Measurements from ENCODE around the gene CLTC. TPM values are rescaled to one million over a fixed set of nuclear protein-coding genes. Genes with fewer than 3 reads are reported as not detected.

CLTC gene
- total RNA-seq, 1 experiment from 2014 or later, result 283 TPM

- TF ChIP-seq ZSCAN18 (CRISPR knock-in tag; IDR thresholded peaks at IDR 0.05), result no peak
Measured at GRCh38 chr17:59643159-59644140, 23.8 kb downstream of the CLTC start (continued).

GRCh38 chr17:59647288-59647687 lies 27.6 kb downstream of the CLTC start:
- Mint-ChIP-seq H3K36me3 (peaks cover 66% of the 10 kb centered on the region), H3K9me3 (peaks cover 4% of the 10 kb centered on the region), H3K27ac (no peak overlapping the region), H3K4me1 (peaks cover 1% of the 10 kb centered on the region; the same call in 1 of the 2 replicates), H3K27me3 (ENCODE audit: low read depth) (no peaks in the 10 kb centered on the region), H3K4me3 (no peak overlapping the region)
- DNase-seq (ENCODE audit: low spot score) (no peak), ATAC-seq (no peak)
- CTCF ChIA-PET, result no interaction called here
- TF ChIP-seq GABPB1 (CRISPR knock-in tag; IDR thresholded peaks at IDR 0.05), result no peak
- no peak for TF ChIP-seq ZNF121 (CRISPR knock-in tag; IDR thresholded peaks at IDR 0.05)
- no peak for TF ChIP-seq SOX15 (CRISPR knock-in tag; IDR thresholded peaks at IDR 0.05)
- no peak for TF ChIP-seq EMX1 (CRISPR knock-in tag; IDR thresholded peaks at IDR 0.05)
- TF ChIP-seq NR1H2 (CRISPR knock-in tag; IDR thresholded peaks at IDR 0.05), result no peak
- TF ChIP-seq ZBTB21 (CRISPR knock-in tag; IDR thresholded peaks at IDR 0.05; ENCODE audit: borderline replicate concordance), result no peak
- no peak for TF ChIP-seq ATF1 (CRISPR knock-in tag; IDR thresholded peaks at IDR 0.05)
- TF ChIP-seq TCF7 (CRISPR knock-in tag; IDR thresholded peaks at IDR 0.05; ENCODE audit: low read depth), result no peak
- no peak for TF ChIP-seq TP53 (CRISPR knock-in tag; IDR thresholded peaks at IDR 0.05)
- no peak for TF ChIP-seq ZNF396 (CRISPR knock-in tag; IDR thresholded peaks at IDR 0.05; ENCODE audit: borderline replicate concordance)
- no peak for TF ChIP-seq PRDM15 (CRISPR knock-in tag; IDR thresholded peaks at IDR 0.05)
- TF ChIP-seq JUN (CRISPR knock-in tag; IDR thresholded peaks at IDR 0.05), result no peak
- TF ChIP-seq ZSCAN18 (CRISPR knock-in tag; IDR thresholded peaks at IDR 0.05), result no peak
- POLR2A ChIA-PET, result no interaction called here

- CTCF ChIA-PET, result no interaction called here
- Mint-ChIP-seq H3K27me3 (ENCODE audit: low read depth) (no peaks in the 10 kb centered on the region), H3K9me3 (peaks cover 7% of the 10 kb centered on the region), H3K4me1 (no peaks in the 10 kb centered on the region), H3K4me3 (no peak overlapping the region), H3K27ac (no peak overlapping the region), H3K36me3 (peaks cover 75% of the 10 kb centered on the region)
- no peak for DNase-seq (ENCODE audit: low spot score)
- ATAC-seq, result no peak
- POLR2A ChIA-PET, result interaction anchor here (0.7 kb wide), 1 partner anchor 25 kb away, joined by 3 read pairs; no protein-coding TSS in a partner anchor
- no peak for TF ChIP-seq SMAD4 (CRISPR knock-in tag; IDR thresholded peaks at IDR 0.05)
- TF ChIP-seq JUN (CRISPR knock-in tag; IDR thresholded peaks at IDR 0.05), result no peak
- TF ChIP-seq TEAD1 (CRISPR knock-in tag; IDR thresholded peaks at IDR 0.05), result no peak
- no peak for TF ChIP-seq ZNF512 (CRISPR knock-in tag; IDR thresholded peaks at IDR 0.05; ENCODE audit: borderline replicate concordance)
- TF ChIP-seq E2F5 (CRISPR knock-in tag; IDR thresholded peaks at IDR 0.05), result no peak
- TF ChIP-seq PRDM15 (CRISPR knock-in tag; IDR thresholded peaks at IDR 0.05), result no peak
- TF ChIP-seq MAX (CRISPR knock-in tag; IDR thresholded peaks at IDR 0.05), result no peak
Measured at GRCh38 chr17:59649886-59650285, 30.2 kb downstream of the CLTC start.

Data from WTC11 (cell line).